ENCODE results near the gene CCDC192.

CCDC192 gene

DNA sequence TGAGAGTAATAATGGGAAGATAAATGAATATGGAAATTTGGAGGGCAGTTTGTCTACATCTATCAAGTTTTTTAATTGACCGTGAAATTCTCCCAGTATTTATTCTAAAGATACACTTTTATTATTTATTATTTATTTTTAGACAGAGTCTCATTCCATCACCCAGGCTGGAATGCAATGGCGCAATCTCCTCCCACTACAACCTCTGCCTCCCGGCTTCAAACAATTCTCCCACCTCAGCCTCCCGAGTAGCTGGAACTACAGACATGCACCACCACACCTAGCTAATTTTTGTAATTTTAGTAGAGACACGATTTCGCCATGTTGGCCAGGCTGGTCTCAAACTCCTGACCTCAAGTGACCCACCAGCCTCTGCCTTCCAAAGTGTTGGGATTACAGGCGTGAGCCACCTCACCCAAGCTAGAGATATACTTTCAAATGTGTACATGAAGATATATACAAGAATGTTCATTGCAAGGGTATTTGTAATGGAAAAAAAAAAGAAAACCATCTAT is 282.7 kb downstream of the CCDC192 start:
- DNase-seq: no peak

DNA sequence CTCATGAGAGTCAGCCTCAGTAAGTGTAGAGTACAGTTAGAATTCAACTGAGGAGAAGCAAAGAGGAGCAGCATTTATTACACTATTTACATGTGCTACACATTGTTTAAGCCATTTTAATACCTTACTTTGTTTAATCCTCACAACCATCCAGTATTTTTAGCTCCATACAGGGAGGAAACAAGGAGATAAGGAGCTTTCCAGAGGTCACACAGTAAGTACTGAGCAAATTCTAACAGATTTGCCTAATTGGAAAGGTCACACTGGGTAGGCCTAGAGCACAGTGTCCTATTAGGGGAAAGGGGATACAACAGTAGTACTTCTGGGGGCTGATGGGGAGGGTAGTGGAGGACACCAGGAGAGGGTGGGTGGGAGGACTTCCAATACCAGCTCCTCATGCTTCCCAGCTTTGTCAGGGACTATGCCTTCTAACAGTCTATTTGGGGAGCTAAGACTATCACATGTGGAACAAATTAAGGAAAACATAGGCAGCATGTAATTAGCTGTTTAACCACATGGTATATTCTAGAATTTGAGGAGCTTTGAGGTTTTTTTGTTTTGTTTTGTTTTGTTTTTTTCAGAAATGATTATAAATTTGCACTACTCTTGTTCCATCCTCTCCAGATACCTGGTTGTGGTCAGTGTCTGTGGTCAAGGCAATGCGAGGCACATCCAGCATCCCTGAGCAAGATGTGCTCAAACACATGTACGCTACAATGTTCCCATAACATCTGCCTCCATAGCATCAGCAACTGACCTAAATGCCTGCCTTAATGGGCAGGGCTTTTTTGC is 284.4 kb downstream of the CCDC192 start:
- DNase-seq: no peak

DNA sequence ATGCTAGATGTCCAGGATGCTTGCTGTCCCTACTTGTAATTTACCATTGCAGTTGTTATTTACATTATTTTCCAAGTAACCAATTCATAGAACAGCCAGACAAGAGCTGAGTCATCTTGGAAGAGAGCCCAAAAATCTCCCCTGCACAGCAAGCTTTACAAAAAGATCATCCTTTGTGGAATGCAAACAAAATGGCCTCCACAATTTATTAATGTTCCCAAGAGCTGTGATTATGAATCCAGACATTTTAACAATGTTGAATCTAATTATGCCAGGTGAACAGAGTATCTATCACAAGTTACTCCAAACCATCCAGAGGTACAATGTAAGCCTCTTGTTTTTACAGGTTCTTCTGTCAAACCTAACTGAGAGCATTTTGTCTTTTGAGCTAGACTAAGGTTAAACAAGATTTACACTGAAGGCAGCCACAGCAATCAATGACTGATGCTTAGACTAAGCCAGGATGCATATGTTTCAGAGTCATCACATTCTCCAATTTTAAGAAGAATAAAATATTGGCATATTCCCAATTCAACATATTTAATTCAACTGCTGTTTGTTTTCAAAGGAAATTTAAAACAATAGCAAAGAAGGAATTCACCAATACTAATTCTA is 285.1 kb downstream of the CCDC192 start:
- DNase-seq: no peak

Data from right kidney (tissue), 1 donor.